Astrocyte (in vitro differentiated cells and primary cell): Measurements from ENCODE around the gene MROH2B.

ENCODE experiments used
- EZH2 ChIP-seq: IDR thresholded peaks from 2 replicates; pipeline ENCODE4 v1.6.1; 2012; ENCODE audit warnings: mild to moderate bottlenecking, low read length, inconsistent platforms; ENCODE audit not compliant: insufficient read depth
- TF ChIP-seq, protein P1 (sequence below): IDR thresholded peaks from 2 replicates; pipeline ENCODE4 v1.5.1; 2011; ENCODE audit warnings: low read depth, mild to moderate bottlenecking, inconsistent platforms, low read length, moderate library complexity; ENCODE audit not compliant: insufficient read depth

DNA sequence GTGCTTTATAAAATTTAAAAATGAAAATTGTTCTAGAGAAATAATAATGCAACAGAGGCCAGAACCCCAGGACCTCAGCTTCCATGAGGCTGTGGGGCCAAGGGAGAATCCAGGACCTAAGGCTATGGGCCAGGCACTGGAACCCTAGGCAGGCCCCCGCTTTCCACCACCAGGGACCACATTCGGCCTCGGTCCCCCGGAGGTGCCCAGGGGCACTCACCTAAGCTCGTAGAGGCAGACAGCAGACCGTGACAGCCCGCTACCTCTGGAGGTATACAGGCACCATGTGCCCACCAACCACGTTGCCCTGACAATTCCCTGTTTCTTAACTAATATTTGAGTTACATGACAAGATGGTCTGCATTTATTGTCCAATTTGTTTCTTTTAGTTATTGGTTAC, 49.5 kb upstream of the MROH2B start:
- TF ChIP-seq, protein P1, sequence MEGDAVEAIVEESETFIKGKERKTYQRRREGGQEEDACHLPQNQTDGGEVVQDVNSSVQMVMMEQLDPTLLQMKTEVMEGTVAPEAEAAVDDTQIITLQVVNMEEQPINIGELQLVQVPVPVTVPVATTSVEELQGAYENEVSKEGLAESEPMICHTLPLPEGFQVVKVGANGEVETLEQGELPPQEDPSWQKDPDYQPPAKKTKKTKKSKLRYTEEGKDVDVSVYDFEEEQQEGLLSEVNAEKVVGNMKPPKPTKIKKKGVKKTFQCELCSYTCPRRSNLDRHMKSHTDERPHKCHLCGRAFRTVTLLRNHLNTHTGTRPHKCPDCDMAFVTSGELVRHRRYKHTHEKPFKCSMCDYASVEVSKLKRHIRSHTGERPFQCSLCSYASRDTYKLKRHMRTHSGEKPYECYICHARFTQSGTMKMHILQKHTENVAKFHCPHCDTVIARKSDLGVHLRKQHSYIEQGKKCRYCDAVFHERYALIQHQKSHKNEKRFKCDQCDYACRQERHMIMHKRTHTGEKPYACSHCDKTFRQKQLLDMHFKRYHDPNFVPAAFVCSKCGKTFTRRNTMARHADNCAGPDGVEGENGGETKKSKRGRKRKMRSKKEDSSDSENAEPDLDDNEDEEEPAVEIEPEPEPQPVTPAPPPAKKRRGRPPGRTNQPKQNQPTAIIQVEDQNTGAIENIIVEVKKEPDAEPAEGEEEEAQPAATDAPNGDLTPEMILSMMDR: no peak
- no peak for TF ChIP-seq EZH2
